Chondrocyte (in vitro differentiated cells): ENCODE measurements around the gene MOCS1. TPM values are rescaled to one million over a fixed set of nuclear protein-coding genes. Genes with fewer than 3 reads are reported as not detected.

ENCODE experiments used
- DNase-seq: peaks from one replicate; pipeline ENCODE4 v3.0.0; 2021; ENCODE audit warnings: mixed read lengths, low spot score
- H3K27ac Mint-ChIP-seq: one replicate; pipeline ENCODE4 v1.8.0; 2021; ENCODE audit warnings: mild to moderate bottlenecking, moderate library complexity, mixed read lengths; ENCODE audit not compliant: unreplicated experiment
- H3K27me3 Mint-ChIP-seq: 2 replicates; pipeline ENCODE4 v1.8.0; 2021; ENCODE audit warnings: low read depth, mixed read lengths
- H3K36me3 Mint-ChIP-seq: 2 replicates; pipeline ENCODE4 v1.8.0; 2021; ENCODE audit warnings: low read depth, mixed read lengths
- H3K4me1 Mint-ChIP-seq: 2 replicates; pipeline ENCODE4 v1.8.0; 2021; ENCODE audit warnings: low read depth, mild to moderate bottlenecking, mixed read lengths
- H3K4me3 Mint-ChIP-seq: one replicate; pipeline ENCODE4 v1.8.0; 2021; ENCODE audit warnings: mild to moderate bottlenecking, moderate library complexity, mixed read lengths; ENCODE audit not compliant: unreplicated experiment
- H3K9me3 Mint-ChIP-seq: 2 replicates; pipeline ENCODE4 v1.8.0; 2021; ENCODE audit warnings: low read depth, mixed read lengths
- CTCF ChIP-seq: fragments of 200-600 bp; sonication (generic); IDR thresholded peaks from 2 replicates; pipeline ENCODE4 v1.5.0; 2021; ENCODE audit warnings: antibody characterized with exemption, mild to moderate bottlenecking, moderate library complexity
- total RNA-seq: library from RNA; stranded (reverse); gene quantifications from 3 replicates; pipeline ENCODE4 v1.2.1, GENCODE V29; 2021

The MOCS1 gene
- total RNA-seq, 1 donor from 2014 or later, result 35.2 TPM

- TF ChIP-seq CTCF, result no peak
- Mint-ChIP-seq H3K36me3 (peaks cover 35% of the 10 kb centered on the region), H3K27me3 (no peaks in the 10 kb centered on the region), H3K9me3 (no peaks in the 10 kb centered on the region), H3K27ac (no peak overlapping the region), H3K4me3 (no peak overlapping the region), H3K4me1 (no peaks in the 10 kb centered on the region)
- no peak for DNase-seq
These were observed 27.9 kb downstream of the MOCS1 start for GRCh38 chr6:39906318-39906761.

- Mint-ChIP-seq H3K9me3 (no peaks in the 10 kb centered on the region), H3K27me3 (no peaks in the 10 kb centered on the region), H3K4me1 (no peaks in the 10 kb centered on the region), H3K36me3 (peaks cover 40% of the 10 kb centered on the region), H3K4me3 (no peak overlapping the region), H3K27ac (peak overlapping the region; percentile 49)
- no peak for TF ChIP-seq CTCF
- no peak for DNase-seq
These were observed 28.7 kb downstream of the MOCS1 start for GRCh38 chr6:39905640-39905975.

- peak overlapping the region; percentile 49 for H3K27ac Mint-ChIP-seq
- H3K27me3 Mint-ChIP-seq, result no peaks in the 10 kb centered on the region
- DNase-seq, result no peak
- TF ChIP-seq CTCF, result peak; percentile 32
- peaks cover 41% of the 10 kb centered on the region for H3K36me3 Mint-ChIP-seq
- no peaks in the 10 kb centered on the region for H3K9me3 Mint-ChIP-seq
- H3K4me3 Mint-ChIP-seq, result no peak overlapping the region
- H3K4me1 Mint-ChIP-seq, result no peaks in the 10 kb centered on the region
These were observed 29.2 kb downstream of the MOCS1 start for GRCh38 chr6:39904946-39905639.

- H3K27me3 Mint-ChIP-seq, result no peaks in the 10 kb centered on the region
- TF ChIP-seq CTCF, result no peak
- peaks cover 4% of the 10 kb centered on the region for H3K4me1 Mint-ChIP-seq
- H3K36me3 Mint-ChIP-seq, result peaks cover 42% of the 10 kb centered on the region
- peak overlapping the region; percentile 32 for H3K27ac Mint-ChIP-seq
- no peak overlapping the region for H3K4me3 Mint-ChIP-seq
- no peak for DNase-seq
- no peaks in the 10 kb centered on the region for H3K9me3 Mint-ChIP-seq
These were observed 30.6 kb downstream of the MOCS1 start for GRCh38 chr6:39903656-39904055.

GRCh38 chr6:39902786-39903465, 31.3 kb downstream of the MOCS1 start:
- Mint-ChIP-seq H3K4me1 (peaks cover 4% of the 10 kb centered on the region), H3K27ac (peak overlapping the region; percentile 71), H3K36me3 (peaks cover 43% of the 10 kb centered on the region), H3K9me3 (no peaks in the 10 kb centered on the region), H3K27me3 (no peaks in the 10 kb centered on the region), H3K4me3 (no peak overlapping the region)
- DNase-seq, result no peak
- TF ChIP-seq CTCF, result peak; percentile 37
